Neural cell (in vitro differentiated cells): Measurements from ENCODE around the gene GPATCH4. TPM values are rescaled to one million over a fixed set of nuclear protein-coding genes. Genes with fewer than 3 reads are reported as not detected.
"Not testable (repeated sequence)": the region's sequence is repeated elsewhere in the genome, so short reads cannot be mapped to it uniquely, and the experiment has no call there.

ENCODE experiments used
- H2AFZ ChIP-seq: fragments of 200-600, 300-800 bp; sonication (generic), shearing (Covaris generic); 2 replicates; pipeline ENCODE4 v1.6.0; 2014; ENCODE audit warnings: low read depth, mild to moderate bottlenecking, antibody characterized with exemption, low read length, moderate library complexity
- H3F3A ChIP-seq: fragments of 200-600 bp; shearing (Covaris generic); 2 replicates; pipeline ENCODE4 v1.6.1; 2016; ENCODE audit warnings: mild to moderate bottlenecking, moderate library complexity, mixed read lengths, antibody characterized with exemption, low read length; ENCODE audit not compliant: insufficient read depth, poor library complexity, severe bottlenecking
- H3K27ac ChIP-seq: fragments of 200-600, 300-800 bp; sonication (generic), shearing (Covaris generic); 2 replicates; pipeline ENCODE4 v1.5.1; 2014; ENCODE audit warnings: mild to moderate bottlenecking, low read length, moderate library complexity
- H3K27me3 ChIP-seq: fragments of 300-800, 200-600 bp; sonication (generic), shearing (Covaris generic); 2 replicates; pipeline ENCODE4 v1.6.0; 2014; ENCODE audit warnings: mild to moderate bottlenecking, low read depth, low read length, moderate library complexity; ENCODE audit not compliant: insufficient read depth
- H3K36me3 ChIP-seq: fragments of 300-800, 200-600 bp; sonication (generic), shearing (Covaris generic); 2 replicates; pipeline ENCODE4 v1.5.1; 2014; ENCODE audit warnings: mild to moderate bottlenecking, antibody characterized with exemption, low read length, moderate library complexity; ENCODE audit not compliant: insufficient read depth
- H3K4me2 ChIP-seq: fragments of 300-800, 200-600 bp; sonication (generic), shearing (Covaris generic); 2 replicates; pipeline ENCODE4 v1.6.0; 2014; ENCODE audit warnings: mild to moderate bottlenecking, low read length
- H3K4me3 ChIP-seq: fragments of 300-800, 200-600 bp; sonication (generic), shearing (Covaris generic); 2 replicates; pipeline ENCODE4 v1.5.1; 2014; ENCODE audit warnings: mild to moderate bottlenecking, low read length, moderate library complexity
- H3K79me2 ChIP-seq: fragments of 200-600 bp; shearing (Covaris generic); replicated peaks from 2 replicates; pipeline ENCODE4 v1.6.0; 2014; ENCODE audit warnings: mild to moderate bottlenecking, low read length, moderate library complexity; ENCODE audit not compliant: insufficient read depth
- H3K9ac ChIP-seq: fragments of 300-800, 200-600 bp; sonication (generic), shearing (Covaris generic); 2 replicates; pipeline ENCODE4 v1.6.1; 2016; ENCODE audit warnings: mild to moderate bottlenecking, low read length, mixed read lengths
- H3K9me2 ChIP-seq: fragments of 200-600 bp; shearing (Covaris generic); 2 replicates; pipeline ENCODE4 v1.6.1; 2016; ENCODE audit warnings: mild to moderate bottlenecking, low read length, mixed read lengths; ENCODE audit not compliant: insufficient read depth
- H3K9me3 ChIP-seq: fragments of 200-600, 300-800 bp; sonication (generic), shearing (Covaris generic); 2 replicates; pipeline ENCODE4 v1.6.1; 2016; ENCODE audit warnings: mild to moderate bottlenecking, mixed run types, low read length, moderate library complexity, mixed read lengths
- H4K20me1 ChIP-seq: fragments of 200-600 bp; shearing (Covaris generic); 2 replicates; pipeline ENCODE4 v1.6.1; 2016; ENCODE audit warnings: mild to moderate bottlenecking, mixed run types; ENCODE audit not compliant: insufficient read depth
- EP300 ChIP-seq: fragments of 450-650 bp; conservative IDR thresholded peaks from 2 replicates; pipeline ENCODE4 v1.6.1; 2014; ENCODE audit warnings: antibody characterized with exemption, mild to moderate bottlenecking, moderate library complexity; ENCODE audit not compliant: poor library complexity, severe bottlenecking
- EZH2 ChIP-seq: fragments of 200-600, 300-800 bp; shearing (Covaris generic), sonication (generic); IDR thresholded peaks from 2 replicates; pipeline ENCODE4 v1.6.1; 2014; ENCODE audit warnings: antibody characterized with exemption, low read length, borderline replicate concordance, mild to moderate bottlenecking; ENCODE audit not compliant: insufficient read depth, poor library complexity, severe bottlenecking
- MXI1 ChIP-seq: fragments of 450-650 bp; conservative IDR thresholded peaks from 2 replicates; pipeline ENCODE4 v1.6.1; 2014; ENCODE audit warnings: antibody characterized with exemption, mild to moderate bottlenecking; ENCODE audit not compliant: poor library complexity, severe bottlenecking
- POLR2AphosphoS5 ChIP-seq: IDR thresholded peaks from 2 replicates; pipeline ENCODE4 v1.6.1; 2012
- RAD21 ChIP-seq: fragments of 450-650 bp; conservative IDR thresholded peaks from 2 replicates; pipeline ENCODE4 v1.6.1; 2014; ENCODE audit warnings: antibody characterized with exemption, mild to moderate bottlenecking, moderate library complexity
- SMC3 ChIP-seq: fragments of 450-650 bp; conservative IDR thresholded peaks from 2 replicates; pipeline ENCODE4 v1.6.1; 2014; ENCODE audit warnings: antibody characterized with exemption, mild to moderate bottlenecking, moderate library complexity; ENCODE audit not compliant: poor library complexity
- TAF1 ChIP-seq: IDR thresholded peaks from 2 replicates; pipeline ENCODE4 v1.6.1; 2012; ENCODE audit warnings: low read depth
- polyA plus RNA-seq: library from polyadenylated mRNA; depleted of rRNA; stranded (reverse); fragments of >200 nt; gene quantifications from 2 replicates; pipeline ENCODE4 v1.2.3, GENCODE V29; 2014
- TF ChIP-seq, protein P1 (sequence below): IDR thresholded peaks from 2 replicates; pipeline ENCODE4 v1.6.1; 2012; ENCODE audit warnings: borderline replicate concordance
- TF ChIP-seq, protein P2 (sequence below): fragments of 450-650 bp; IDR thresholded peaks from 2 replicates; pipeline ENCODE4 v1.5.1; 2014; ENCODE audit warnings: antibody characterized with exemption, mild to moderate bottlenecking, moderate library complexity; ENCODE audit not compliant: poor library complexity, severe bottlenecking

GPATCH4 gene
- polyA plus RNA-seq, 1 donor from 2014 or later: 3.9 TPM

DNA sequence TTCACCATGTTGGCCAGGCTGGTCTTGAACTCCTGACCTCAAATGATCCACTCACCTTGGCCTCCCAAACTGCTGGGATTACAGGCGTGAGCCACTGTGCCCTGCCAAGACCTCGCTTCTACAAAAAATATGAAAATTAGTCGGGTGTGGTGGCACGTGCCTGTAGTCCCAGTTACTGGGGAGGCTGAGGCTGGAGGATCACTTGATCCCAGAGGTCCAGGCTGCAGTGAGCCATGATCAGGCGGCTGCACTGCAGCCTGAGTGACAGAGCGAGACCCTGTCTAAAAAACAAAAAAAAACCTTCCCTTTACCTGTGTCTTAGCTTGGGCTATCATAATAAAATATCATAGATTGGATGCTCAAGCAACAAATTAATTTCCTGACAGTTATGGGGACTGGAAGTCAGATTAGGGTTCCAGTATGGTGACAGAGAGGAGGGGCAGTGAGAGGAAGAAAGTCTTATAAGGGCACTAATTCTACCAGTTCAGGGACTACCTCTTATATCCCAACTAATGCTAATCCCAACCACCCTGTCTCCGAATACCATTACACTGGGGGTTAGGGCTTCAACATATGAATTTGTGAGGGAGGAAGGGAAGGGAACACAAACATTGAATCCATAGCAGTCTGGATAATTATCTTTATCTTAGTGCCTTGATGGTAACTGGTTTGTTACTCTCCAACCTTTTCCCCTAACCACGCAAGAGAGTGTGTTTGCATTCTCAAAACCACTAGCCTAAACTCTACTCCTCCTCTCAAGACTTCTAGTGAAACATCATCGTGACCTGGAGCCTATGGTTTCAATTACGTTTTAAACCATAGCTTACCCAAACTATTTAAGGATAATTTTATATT, 10.7 kb downstream of the GPATCH4 start:
- no peaks in the 10 kb centered on the region for H4K20me1 ChIP-seq
- TF ChIP-seq RAD21 (no peak), EZH2 (no peak), TAF1 (no peak), MXI1 (no peak), SMC3 (no peak), POLR2AphosphoS5 (no peak), EP300 (no peak)
- TF ChIP-seq, protein P1, sequence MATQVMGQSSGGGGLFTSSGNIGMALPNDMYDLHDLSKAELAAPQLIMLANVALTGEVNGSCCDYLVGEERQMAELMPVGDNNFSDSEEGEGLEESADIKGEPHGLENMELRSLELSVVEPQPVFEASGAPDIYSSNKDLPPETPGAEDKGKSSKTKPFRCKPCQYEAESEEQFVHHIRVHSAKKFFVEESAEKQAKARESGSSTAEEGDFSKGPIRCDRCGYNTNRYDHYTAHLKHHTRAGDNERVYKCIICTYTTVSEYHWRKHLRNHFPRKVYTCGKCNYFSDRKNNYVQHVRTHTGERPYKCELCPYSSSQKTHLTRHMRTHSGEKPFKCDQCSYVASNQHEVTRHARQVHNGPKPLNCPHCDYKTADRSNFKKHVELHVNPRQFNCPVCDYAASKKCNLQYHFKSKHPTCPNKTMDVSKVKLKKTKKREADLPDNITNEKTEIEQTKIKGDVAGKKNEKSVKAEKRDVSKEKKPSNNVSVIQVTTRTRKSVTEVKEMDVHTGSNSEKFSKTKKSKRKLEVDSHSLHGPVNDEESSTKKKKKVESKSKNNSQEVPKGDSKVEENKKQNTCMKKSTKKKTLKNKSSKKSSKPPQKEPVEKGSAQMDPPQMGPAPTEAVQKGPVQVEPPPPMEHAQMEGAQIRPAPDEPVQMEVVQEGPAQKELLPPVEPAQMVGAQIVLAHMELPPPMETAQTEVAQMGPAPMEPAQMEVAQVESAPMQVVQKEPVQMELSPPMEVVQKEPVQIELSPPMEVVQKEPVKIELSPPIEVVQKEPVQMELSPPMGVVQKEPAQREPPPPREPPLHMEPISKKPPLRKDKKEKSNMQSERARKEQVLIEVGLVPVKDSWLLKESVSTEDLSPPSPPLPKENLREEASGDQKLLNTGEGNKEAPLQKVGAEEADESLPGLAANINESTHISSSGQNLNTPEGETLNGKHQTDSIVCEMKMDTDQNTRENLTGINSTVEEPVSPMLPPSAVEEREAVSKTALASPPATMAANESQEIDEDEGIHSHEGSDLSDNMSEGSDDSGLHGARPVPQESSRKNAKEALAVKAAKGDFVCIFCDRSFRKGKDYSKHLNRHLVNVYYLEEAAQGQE: no peak
- TF ChIP-seq, protein P2, sequence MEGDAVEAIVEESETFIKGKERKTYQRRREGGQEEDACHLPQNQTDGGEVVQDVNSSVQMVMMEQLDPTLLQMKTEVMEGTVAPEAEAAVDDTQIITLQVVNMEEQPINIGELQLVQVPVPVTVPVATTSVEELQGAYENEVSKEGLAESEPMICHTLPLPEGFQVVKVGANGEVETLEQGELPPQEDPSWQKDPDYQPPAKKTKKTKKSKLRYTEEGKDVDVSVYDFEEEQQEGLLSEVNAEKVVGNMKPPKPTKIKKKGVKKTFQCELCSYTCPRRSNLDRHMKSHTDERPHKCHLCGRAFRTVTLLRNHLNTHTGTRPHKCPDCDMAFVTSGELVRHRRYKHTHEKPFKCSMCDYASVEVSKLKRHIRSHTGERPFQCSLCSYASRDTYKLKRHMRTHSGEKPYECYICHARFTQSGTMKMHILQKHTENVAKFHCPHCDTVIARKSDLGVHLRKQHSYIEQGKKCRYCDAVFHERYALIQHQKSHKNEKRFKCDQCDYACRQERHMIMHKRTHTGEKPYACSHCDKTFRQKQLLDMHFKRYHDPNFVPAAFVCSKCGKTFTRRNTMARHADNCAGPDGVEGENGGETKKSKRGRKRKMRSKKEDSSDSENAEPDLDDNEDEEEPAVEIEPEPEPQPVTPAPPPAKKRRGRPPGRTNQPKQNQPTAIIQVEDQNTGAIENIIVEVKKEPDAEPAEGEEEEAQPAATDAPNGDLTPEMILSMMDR: no peak
- H3K36me3 ChIP-seq: no peaks in the 10 kb centered on the region
- H3K27ac ChIP-seq: peak overlapping the region; percentile 45
- peak overlapping the region; percentile 80 for H3K4me2 ChIP-seq
- no peaks in the 10 kb centered on the region for H3K27me3 ChIP-seq
- no peaks in the 10 kb centered on the region for H3F3A ChIP-seq
- H3K4me3 ChIP-seq: peak overlapping the region; percentile 86
- no peaks in the 10 kb centered on the region for H3K79me2 ChIP-seq
- no peaks in the 10 kb centered on the region for H3K9me3 ChIP-seq
- no peaks in the 10 kb centered on the region for H3K9me2 ChIP-seq
- H3K9ac ChIP-seq: peak overlapping the region; percentile 80
- peak overlapping the region; percentile 85 for H2AFZ ChIP-seq

DNA sequence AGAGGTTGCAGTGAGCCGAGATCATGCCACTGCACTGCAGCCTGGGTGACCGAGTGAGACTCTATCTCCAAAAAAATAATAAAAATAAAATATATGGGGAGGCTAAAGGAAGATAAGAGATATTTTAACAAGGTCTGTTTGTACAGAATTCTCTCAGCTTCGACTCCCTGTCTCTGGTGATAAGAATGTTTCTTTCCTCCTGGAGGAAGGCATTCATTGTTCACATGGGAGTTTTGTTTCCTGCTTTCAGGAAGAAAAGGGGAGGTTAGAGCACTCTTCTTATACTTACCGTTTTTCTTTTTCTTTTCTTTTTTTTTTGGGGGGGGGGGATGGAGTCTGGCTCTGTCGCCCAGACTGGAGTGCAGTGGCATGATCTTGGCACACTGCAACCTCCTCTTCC, 11.7 kb downstream of the GPATCH4 start:
- no peaks in the 10 kb centered on the region for H3K9me2 ChIP-seq
- no peaks in the 10 kb centered on the region for H3K79me2 ChIP-seq
- H3K9ac ChIP-seq: no peak overlapping the region
- H3K36me3 ChIP-seq: no peaks in the 10 kb centered on the region
- no peak overlapping the region for H3K4me2 ChIP-seq
- no peak overlapping the region for H2AFZ ChIP-seq
- no peaks in the 10 kb centered on the region for H3K9me3 ChIP-seq
- H3K27ac ChIP-seq: no peak overlapping the region
- H3K27me3 ChIP-seq: no peaks in the 10 kb centered on the region
- H3F3A ChIP-seq: no peaks in the 10 kb centered on the region
- H3K4me3 ChIP-seq: no peak overlapping the region
- H4K20me1 ChIP-seq: no peaks in the 10 kb centered on the region
- no peak for TF ChIP-seq MXI1
- no peak for TF ChIP-seq EP300

DNA sequence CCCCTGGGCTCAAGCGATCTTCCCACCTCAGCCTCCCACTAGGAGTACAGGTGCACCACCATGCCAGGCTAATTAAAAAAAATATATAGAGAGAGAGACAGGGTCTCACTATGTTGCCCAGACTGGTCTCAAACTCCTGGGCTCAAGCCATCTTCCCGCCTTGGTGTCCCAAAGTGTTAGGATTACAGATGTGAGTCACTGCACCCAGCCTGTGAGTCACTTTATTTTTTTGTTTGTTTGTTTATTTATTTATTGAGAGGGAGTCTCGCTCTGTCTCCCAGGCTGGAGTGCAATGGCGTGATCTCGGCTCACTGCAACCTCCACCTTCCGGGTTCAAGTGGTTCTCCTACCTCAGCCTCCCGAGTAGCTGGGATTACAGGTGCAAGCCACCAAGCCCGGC, 13.4 kb downstream of the GPATCH4 start:
- H3F3A ChIP-seq, H3K9ac ChIP-seq, H3K4me2 ChIP-seq, H4K20me1 ChIP-seq, H3K27me3 ChIP-seq, H2AFZ ChIP-seq, H3K9me2 ChIP-seq, H3K79me2 ChIP-seq, H3K27ac ChIP-seq, H3K36me3 ChIP-seq, H3K4me3 ChIP-seq, H3K9me3 ChIP-seq: not testable (repeated sequence)
